OCI-LY1 (cell line): Measurements from ENCODE around the gene CAPN2.
A peak's percentile ranks its signal among the peaks of the same experiment; 100 is the strongest.

Experiments used
- H2AFZ ChIP-seq: fragments of 200-600 bp; sonication (generic), shearing (Covaris generic); 2 replicates; pipeline ENCODE4 v1.6.0; 2014; ENCODE audit warnings: antibody characterized with exemption, mild to moderate bottlenecking, low read length
- H3F3A ChIP-seq: fragments of 200-600 bp; sonication (generic), shearing (Covaris generic); 2 replicates; pipeline ENCODE4 v1.6.0; 2014; ENCODE audit warnings: mild to moderate bottlenecking, antibody characterized with exemption, low read length, moderate library complexity; ENCODE audit not compliant: insufficient read depth
- H3K27ac ChIP-seq: fragments of 200-600 bp; sonication (generic); 2 replicates; pipeline ENCODE4 v1.5.1; 2014; ENCODE audit warnings: low read length, mixed run types, mild to moderate bottlenecking, low read depth; ENCODE audit not compliant: poor library complexity, severe bottlenecking
- H3K27me3 ChIP-seq: fragments of 200-600 bp; sonication (generic); 2 replicates; pipeline ENCODE4 v1.6.0; 2014; ENCODE audit warnings: antibody characterized with exemption, mild to moderate bottlenecking, low read length, moderate library complexity; ENCODE audit not compliant: insufficient read depth
- H3K36me3 ChIP-seq: fragments of 200-600 bp; sonication (generic); 2 replicates; pipeline ENCODE4 v1.6.1; 2014; ENCODE audit warnings: mild to moderate bottlenecking, antibody characterized with exemption, low read length, moderate library complexity, mixed read lengths; ENCODE audit not compliant: insufficient read depth
- H3K4me1 ChIP-seq: fragments of 200-600 bp; sonication (generic); 2 replicates; pipeline ENCODE4 v1.5.1; 2014; ENCODE audit warnings: mild to moderate bottlenecking, low read length, moderate library complexity; ENCODE audit not compliant: insufficient read depth, severe bottlenecking
- H3K4me2 ChIP-seq: fragments of 200-600 bp; sonication (generic), shearing (Covaris generic); 2 replicates; pipeline ENCODE4 v1.6.1; 2014; ENCODE audit warnings: low read length
- H3K4me3 ChIP-seq: fragments of 200-600 bp; sonication (generic); 2 replicates; pipeline ENCODE4 v1.5.1; 2014; ENCODE audit warnings: low read length, low read depth, mild to moderate bottlenecking, mixed read lengths; ENCODE audit not compliant: poor library complexity, severe bottlenecking
- H3K79me2 ChIP-seq: fragments of 200-600 bp; shearing (Covaris generic); 2 replicates; pipeline ENCODE4 v1.6.1; 2016; ENCODE audit warnings: mixed run types, low read length, mixed read lengths; ENCODE audit not compliant: insufficient read depth
- H3K9ac ChIP-seq: fragments of 200-600 bp; sonication (generic), shearing (Covaris generic); 2 replicates; pipeline ENCODE4 v1.6.1; 2014; ENCODE audit warnings: mild to moderate bottlenecking, low read length, mixed read lengths
- H3K9me2 ChIP-seq: fragments of 200-600 bp; sonication (generic), shearing (Covaris generic); 2 replicates; pipeline ENCODE4 v1.6.1; 2014; ENCODE audit warnings: low read depth, mild to moderate bottlenecking, low read length, mixed read lengths
- H3K9me3 ChIP-seq: fragments of 200-600 bp; shearing (Covaris generic); 2 replicates; pipeline ENCODE4 v1.6.1; 2014; ENCODE audit warnings: low read length, mixed read lengths
- H4K20me1 ChIP-seq: fragments of 200-600 bp; sonication (generic), shearing (Covaris generic); 2 replicates; pipeline ENCODE4 v1.6.0; 2016; ENCODE audit warnings: mild to moderate bottlenecking, low read length; ENCODE audit not compliant: insufficient read depth
- EZH2 ChIP-seq: fragments of 200-600 bp; sonication (generic), shearing (Covaris generic); IDR thresholded peaks from 2 replicates; pipeline ENCODE4 v1.8.0; 2017; ENCODE audit warnings: borderline replicate concordance, mixed run types, mild to moderate bottlenecking, antibody characterized with exemption, low read length, moderate library complexity, mixed read lengths
- TF ChIP-seq, protein P1 (sequence below): fragments of 200-600 bp; sonication (generic), shearing (Covaris generic); IDR thresholded peaks from 2 replicates; pipeline ENCODE4 v1.5.1; 2017; ENCODE audit warnings: mild to moderate bottlenecking, antibody characterized with exemption, low read length, moderate library complexity, mixed read lengths

The CAPN2 gene

DNA sequence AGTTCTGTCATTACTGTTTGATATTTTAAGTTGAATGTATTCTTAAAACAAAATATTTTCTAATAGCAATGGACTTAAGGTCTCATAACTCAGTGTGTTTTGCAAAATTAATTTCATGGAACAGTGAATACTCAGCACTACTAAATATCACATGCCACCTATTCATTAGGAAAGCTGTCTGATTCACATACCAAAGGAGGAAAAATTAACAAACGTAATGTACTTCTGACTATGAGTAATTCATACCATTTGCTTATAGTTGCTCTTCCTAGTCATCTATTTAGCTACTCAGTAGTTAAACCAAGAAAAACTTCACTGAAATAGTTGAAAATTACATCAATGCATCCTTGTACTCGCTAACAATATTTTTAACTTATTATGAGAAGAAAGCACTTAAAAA, 98.2 kb downstream of the CAPN2 start:
- H4K20me1 ChIP-seq: no peaks in the 10 kb centered on the region
- H3K4me3 ChIP-seq: no peak overlapping the region
- no peaks in the 10 kb centered on the region for H3K9me2 ChIP-seq
- H3K27me3 ChIP-seq: no peaks in the 10 kb centered on the region
- no peaks in the 10 kb centered on the region for H3K4me1 ChIP-seq
- no peaks in the 10 kb centered on the region for H3F3A ChIP-seq
- H3K79me2 ChIP-seq: no peaks in the 10 kb centered on the region
- H3K36me3 ChIP-seq: peaks cover 11% of the 10 kb centered on the region
- H3K9ac ChIP-seq: no peak overlapping the region
- TF ChIP-seq EZH2: no peak
- TF ChIP-seq, protein P1, sequence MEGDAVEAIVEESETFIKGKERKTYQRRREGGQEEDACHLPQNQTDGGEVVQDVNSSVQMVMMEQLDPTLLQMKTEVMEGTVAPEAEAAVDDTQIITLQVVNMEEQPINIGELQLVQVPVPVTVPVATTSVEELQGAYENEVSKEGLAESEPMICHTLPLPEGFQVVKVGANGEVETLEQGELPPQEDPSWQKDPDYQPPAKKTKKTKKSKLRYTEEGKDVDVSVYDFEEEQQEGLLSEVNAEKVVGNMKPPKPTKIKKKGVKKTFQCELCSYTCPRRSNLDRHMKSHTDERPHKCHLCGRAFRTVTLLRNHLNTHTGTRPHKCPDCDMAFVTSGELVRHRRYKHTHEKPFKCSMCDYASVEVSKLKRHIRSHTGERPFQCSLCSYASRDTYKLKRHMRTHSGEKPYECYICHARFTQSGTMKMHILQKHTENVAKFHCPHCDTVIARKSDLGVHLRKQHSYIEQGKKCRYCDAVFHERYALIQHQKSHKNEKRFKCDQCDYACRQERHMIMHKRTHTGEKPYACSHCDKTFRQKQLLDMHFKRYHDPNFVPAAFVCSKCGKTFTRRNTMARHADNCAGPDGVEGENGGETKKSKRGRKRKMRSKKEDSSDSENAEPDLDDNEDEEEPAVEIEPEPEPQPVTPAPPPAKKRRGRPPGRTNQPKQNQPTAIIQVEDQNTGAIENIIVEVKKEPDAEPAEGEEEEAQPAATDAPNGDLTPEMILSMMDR: no peak
- no peak overlapping the region for H2AFZ ChIP-seq
- H3K27ac ChIP-seq: no peak overlapping the region
- no peak overlapping the region for H3K4me2 ChIP-seq
- H3K9me3 ChIP-seq: no peaks in the 10 kb centered on the region

DNA sequence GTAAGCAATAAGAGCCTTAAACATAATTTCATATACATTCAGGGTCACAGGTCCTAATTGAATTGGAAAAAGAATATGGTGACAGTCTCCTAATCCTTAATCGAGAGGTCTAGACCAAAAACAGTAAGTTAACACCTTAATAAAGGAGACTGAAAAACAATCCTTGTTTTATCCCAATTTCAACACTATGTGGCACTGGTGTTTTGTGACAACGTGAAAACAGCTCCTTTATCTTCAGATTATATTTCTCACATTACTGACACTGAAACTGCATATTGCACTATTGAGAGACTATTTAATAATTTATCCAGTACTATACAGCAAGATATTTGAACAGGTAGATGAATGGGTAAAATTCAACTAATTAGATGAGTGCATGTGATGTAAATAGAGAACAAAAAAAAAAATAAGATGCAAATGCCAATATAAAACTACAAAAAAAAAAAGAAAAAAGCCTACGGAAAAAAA, 99.3 kb downstream of the CAPN2 start:
- peaks cover 10% of the 10 kb centered on the region for H3K36me3 ChIP-seq
- H3K9me2 ChIP-seq: no peaks in the 10 kb centered on the region
- no peaks in the 10 kb centered on the region for H3K27me3 ChIP-seq
- no peaks in the 10 kb centered on the region for H3F3A ChIP-seq
- no peak for TF ChIP-seq EZH2
- TF ChIP-seq, protein P1: peak; percentile 52; the same call in 1 of the 2 replicates
- no peaks in the 10 kb centered on the region for H3K4me1 ChIP-seq
- no peak overlapping the region for H3K27ac ChIP-seq
- H3K9ac ChIP-seq: no peak overlapping the region
- no peak overlapping the region for H3K4me3 ChIP-seq
- H3K9me3 ChIP-seq: no peaks in the 10 kb centered on the region
- no peaks in the 10 kb centered on the region for H4K20me1 ChIP-seq
- no peak overlapping the region for H2AFZ ChIP-seq
- no peaks in the 10 kb centered on the region for H3K79me2 ChIP-seq
- H3K4me2 ChIP-seq: no peak overlapping the region

DNA sequence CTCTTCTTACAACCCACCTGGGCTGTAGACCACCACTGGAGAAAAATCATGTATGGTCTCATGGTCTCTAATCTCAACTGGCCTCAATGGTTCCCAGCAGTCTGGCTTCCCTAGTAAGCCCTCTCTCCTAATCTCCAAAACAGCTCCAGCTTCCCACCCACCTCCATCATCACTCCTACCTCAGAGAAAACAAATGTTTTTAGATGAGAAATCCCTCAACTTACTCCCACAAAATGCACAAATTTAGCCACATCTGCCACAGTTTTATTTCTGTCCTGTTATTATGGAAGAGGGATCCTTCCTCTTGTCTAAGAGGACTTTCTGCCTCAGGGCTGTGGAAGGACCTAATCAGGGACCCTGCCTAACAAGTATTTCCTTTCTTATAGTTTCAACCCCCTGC, 101.3 kb downstream of the CAPN2 start:
- no peak overlapping the region for H3K4me2 ChIP-seq
- H3K4me1 ChIP-seq: no peaks in the 10 kb centered on the region
- H3K79me2 ChIP-seq: no peaks in the 10 kb centered on the region
- no peaks in the 10 kb centered on the region for H3K9me2 ChIP-seq
- no peaks in the 10 kb centered on the region for H4K20me1 ChIP-seq
- no peaks in the 10 kb centered on the region for H3F3A ChIP-seq
- no peak overlapping the region for H3K9ac ChIP-seq
- peaks cover 4% of the 10 kb centered on the region for H3K36me3 ChIP-seq
- no peaks in the 10 kb centered on the region for H3K27me3 ChIP-seq
- TF ChIP-seq, protein P1: no peak
- no peak for TF ChIP-seq EZH2
- no peak overlapping the region for H3K4me3 ChIP-seq
- H3K9me3 ChIP-seq: no peaks in the 10 kb centered on the region
- H3K27ac ChIP-seq: no peak overlapping the region
- no peak overlapping the region for H2AFZ ChIP-seq
